Measurements from ENCODE around the gene TRPM4. TPM values are rescaled to one million over a fixed set of nuclear protein-coding genes. Genes with fewer than 3 reads are reported as not detected.

The TRPM4 gene
- total RNA-seq, 1 experiment from 2014 or later: 3.9 TPM

- no peak for DNase-seq (ENCODE audit: low spot score)
Observed at GRCh38 chr19:49231804-49232203, 74.2 kb downstream of the TRPM4 start.

- no peak for DNase-seq (ENCODE audit: low spot score)
Observed at GRCh38 chr19:49233163-49233562, 75.6 kb downstream of the TRPM4 start.

DNA sequence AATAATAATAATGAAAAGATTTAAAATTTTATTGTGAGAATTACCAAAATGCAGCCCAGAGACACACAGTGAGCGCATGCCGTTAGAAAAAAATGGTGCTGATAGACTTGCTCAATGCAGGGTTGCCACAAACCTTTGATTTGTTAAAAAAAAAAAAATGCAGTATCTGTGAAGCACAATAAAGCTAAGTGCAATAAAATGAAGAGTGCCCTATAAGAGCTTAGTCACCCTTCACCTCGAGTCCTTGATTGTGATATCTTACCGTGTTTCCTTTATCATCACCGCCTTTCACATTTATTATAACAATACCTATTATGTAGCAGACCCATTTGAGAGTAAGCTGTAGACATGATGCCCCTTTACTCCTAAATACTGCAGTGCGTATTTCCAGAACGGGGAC lies 84.2 kb downstream of the TRPM4 start:
- no peak for DNase-seq (ENCODE audit: low spot score)

DNA sequence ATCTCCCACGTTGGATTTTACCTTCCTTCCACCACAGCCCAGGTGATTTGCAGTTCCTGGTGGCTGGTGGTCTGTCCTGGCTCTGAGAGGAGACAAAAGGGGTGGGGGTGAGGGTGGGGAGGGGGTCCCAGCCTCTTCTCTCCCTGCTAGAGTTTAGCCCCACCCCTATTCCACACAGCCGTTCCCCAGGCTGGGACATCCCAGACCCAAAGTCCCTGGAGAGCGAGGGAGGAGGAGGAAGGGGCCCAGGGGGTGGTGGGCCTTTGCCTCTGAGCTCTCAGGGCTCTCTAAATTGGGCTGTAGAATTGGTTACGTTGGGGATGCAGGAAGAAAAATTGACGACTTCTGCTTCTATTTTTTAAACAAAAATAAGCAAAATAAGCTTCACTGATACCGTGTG lies 85.5 kb downstream of the TRPM4 start:
- DNase-seq (ENCODE audit: low spot score): no peak

DNA sequence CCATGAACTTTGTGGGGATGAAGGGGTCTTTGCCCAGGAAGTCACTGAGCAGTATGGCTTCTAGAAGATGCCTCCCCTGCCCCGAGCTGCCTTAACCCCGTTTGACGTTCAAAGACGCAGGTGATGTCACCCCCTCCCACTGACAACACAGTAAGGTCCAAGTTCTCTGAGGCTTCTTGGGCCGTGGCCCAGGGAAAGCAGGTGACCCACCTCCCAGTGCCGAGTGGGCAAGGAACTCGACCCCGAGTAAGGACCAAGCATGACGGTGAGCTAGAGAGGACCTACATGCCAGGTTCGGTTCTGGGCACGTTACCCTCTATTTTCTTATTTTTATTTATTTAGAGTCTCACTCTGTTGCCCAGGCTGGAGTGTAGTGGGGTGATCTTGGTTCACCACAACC lies 86.1 kb downstream of the TRPM4 start:
- DNase-seq (ENCODE audit: low spot score): no peak

GRCh38 chr19:49244256-49244655 lies 86.7 kb downstream of the TRPM4 start:
- no peak for DNase-seq (ENCODE audit: low spot score)

GRCh38 chr19:49247676-49248075 lies 90.1 kb downstream of the TRPM4 start:
- DNase-seq (ENCODE audit: low spot score): no peak

- DNase-seq (ENCODE audit: low spot score): no peak
Observed at GRCh38 chr19:49249933-49250332, 92.3 kb downstream of the TRPM4 start.

DNA sequence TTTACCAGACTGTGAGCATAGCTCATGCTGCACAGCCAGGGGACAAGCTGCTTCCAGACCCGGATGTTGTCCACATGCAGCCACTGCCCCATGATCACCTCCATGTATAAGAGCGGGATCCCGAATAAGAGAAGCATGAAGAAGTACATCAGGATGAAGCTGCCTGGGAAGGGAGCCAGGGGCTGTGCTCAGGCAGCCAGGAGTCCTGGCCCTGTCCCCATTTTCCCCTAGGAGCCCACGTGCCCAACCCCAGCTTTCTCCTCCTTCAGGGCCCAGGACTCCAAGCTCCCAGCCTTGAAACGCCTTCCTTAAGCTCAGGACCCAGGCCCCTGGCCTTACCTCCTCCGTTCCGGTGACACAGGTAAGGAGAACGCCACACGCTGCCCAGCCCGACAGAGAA lies 98.1 kb downstream of the TRPM4 start:
- DNase-seq (ENCODE audit: low spot score): no peak

- no peak for DNase-seq (ENCODE audit: low spot score)
Observed at GRCh38 chr19:49256691-49257090, 99.1 kb downstream of the TRPM4 start.

Other genes starting within 250 kb of the TRPM4 start
- 0.27 TPM in 1 of 2 replicates, not detected in the other for gene DHDH, start 224.1 kb upstream of the TRPM4 start, total RNA-seq (2014; rRNA removed; shearing (Covaris generic))
- 132 and 135 TPM in 2 replicates for gene BAX, start 202.9 kb upstream of the TRPM4 start, total RNA-seq (2014; rRNA removed; shearing (Covaris generic))
- 22,782 and 25,960 TPM in 2 replicates for gene FTL, start 192.5 kb upstream of the TRPM4 start, total RNA-seq (2014; rRNA removed; shearing (Covaris generic))
- 31.7 and 31.9 TPM in 2 replicates for gene GYS1, start 164.5 kb upstream of the TRPM4 start, total RNA-seq (2014; rRNA removed; shearing (Covaris generic))
- 353 and 374 TPM in 2 replicates for gene RUVBL2, start 163.9 kb upstream of the TRPM4 start, total RNA-seq (2014; rRNA removed; shearing (Covaris generic))
- gene LHB, start 140.7 kb upstream of the TRPM4 start, total RNA-seq (2014; rRNA removed; shearing (Covaris generic)): not detected in 2 replicates
- not detected in 2 replicates for gene CGB3, start 133.5 kb upstream of the TRPM4 start, total RNA-seq (2014; rRNA removed; shearing (Covaris generic))
- gene CGB2, start 125.9 kb upstream of the TRPM4 start, total RNA-seq (2014; rRNA removed; shearing (Covaris generic)): not detected in 2 replicates
- gene CGB1, start 120.9 kb upstream of the TRPM4 start, total RNA-seq (2014; rRNA removed; shearing (Covaris generic)): 0.77 and 11.4 TPM in 2 replicates
- 0.33 and 3.3 TPM in 2 replicates for gene CGB5, start 113.9 kb upstream of the TRPM4 start, total RNA-seq (2014; rRNA removed; shearing (Covaris generic))
- 1.5 TPM in 1 of 2 replicates, not detected in the other for gene CGB8, start 108.7 kb upstream of the TRPM4 start, total RNA-seq (2014; rRNA removed; shearing (Covaris generic))
- gene CGB7, start 100.0 kb upstream of the TRPM4 start, total RNA-seq (2014; rRNA removed; shearing (Covaris generic)): not detected in 2 replicates
- gene NTF4, start 93.0 kb upstream of the TRPM4 start, total RNA-seq (2014; rRNA removed; shearing (Covaris generic)): not detected in 2 replicates
- gene KCNA7, start 85.1 kb upstream of the TRPM4 start, total RNA-seq (2014; rRNA removed; shearing (Covaris generic)): not detected in 2 replicates
- 138 and 189 TPM in 2 replicates for gene SNRNP70, start 72.3 kb upstream of the TRPM4 start, total RNA-seq (2014; rRNA removed; shearing (Covaris generic))
- gene LIN7B, start 43.4 kb upstream of the TRPM4 start, total RNA-seq (2014; rRNA removed; shearing (Covaris generic)): 4.1 and 15.2 TPM in 2 replicates
- 0.80 and 7.3 TPM in 2 replicates for gene C19orf73, start 38.6 kb upstream of the TRPM4 start, total RNA-seq (2014; rRNA removed; shearing (Covaris generic))
- gene PPFIA3, start 38.2 kb upstream of the TRPM4 start, total RNA-seq (2014; rRNA removed; shearing (Covaris generic)): 5.4 and 6.9 TPM in 2 replicates
- 0.06 TPM in 1 of 2 replicates, not detected in the other for gene HRC, start 2.4 kb upstream of the TRPM4 start, total RNA-seq (2014; rRNA removed; shearing (Covaris generic))
- gene SLC6A16, start 167.4 kb downstream of the TRPM4 start, total RNA-seq (2014; rRNA removed; shearing (Covaris generic)): 0.16 and 0.85 TPM in 2 replicates
- gene CD37, start 177.6 kb downstream of the TRPM4 start, total RNA-seq (2014; rRNA removed; shearing (Covaris generic)): not detected in 2 replicates
- 48.7 and 54.3 TPM in 2 replicates for gene TEAD2, start 204.6 kb downstream of the TRPM4 start, total RNA-seq (2014; rRNA removed; shearing (Covaris generic))
- 0.08 and 3.8 TPM in 2 replicates for gene DKKL1, start 206.1 kb downstream of the TRPM4 start, total RNA-seq (2014; rRNA removed; shearing (Covaris generic))
- gene KASH5, start 230.5 kb downstream of the TRPM4 start, total RNA-seq (2014; rRNA removed; shearing (Covaris generic)): not detected in 2 replicates